NCI-H2107 (cell line): ENCODE data around the gene NR2E1.

ENCODE experiments used
- DNase-seq: peaks from one replicate; lab custom pipeline; 2025; lab: John Stamatoyannopoulos, UW

Gene NR2E1

GRCh38 chr6:108165714-108166663 lies at the start of gene NR2E1:
Gene NR2E1, plus strand, starts transcription at chr6:108166022. Its CDS starts 744 bp downstream, at chr6:108166766.
- no peak for DNase-seq

- DNase-seq: no peak
Measured at GRCh38 chr6:108116546-108117426, 49.0 kb upstream of the NR2E1 start.

- DNase-seq: no peak
Measured at GRCh38 chr6:108117427-108118358, 48.1 kb upstream of the NR2E1 start.

- no peak for DNase-seq
Measured at GRCh38 chr6:108118359-108118724, 47.5 kb upstream of the NR2E1 start.

GRCh38 chr6:108118810-108119768 lies 46.7 kb upstream of the NR2E1 start:
- no peak for DNase-seq

GRCh38 chr6:108119769-108120141 lies 46.1 kb upstream of the NR2E1 start:
- DNase-seq: no peak

- no peak for DNase-seq
Measured at GRCh38 chr6:108120311-108120710, 45.5 kb upstream of the NR2E1 start.

GRCh38 chr6:108121612-108122011 lies 44.2 kb upstream of the NR2E1 start:
- DNase-seq: no peak

GRCh38 chr6:108123481-108123929 lies 42.3 kb upstream of the NR2E1 start:
- DNase-seq: no peak

GRCh38 chr6:108123946-108124345 lies 41.9 kb upstream of the NR2E1 start:
- no peak for DNase-seq

GRCh38 chr6:108127056-108127455 lies 38.8 kb upstream of the NR2E1 start:
- no peak for DNase-seq

GRCh38 chr6:108127826-108128225 lies 38.0 kb upstream of the NR2E1 start:
- no peak for DNase-seq

- DNase-seq: no peak
Measured at GRCh38 chr6:108130262-108130661, 35.6 kb upstream of the NR2E1 start.

- DNase-seq: no peak
Measured at GRCh38 chr6:108132863-108133262, 33.0 kb upstream of the NR2E1 start.

GRCh38 chr6:108133594-108134179 lies 32.1 kb upstream of the NR2E1 start:
- no peak for DNase-seq

- no peak for DNase-seq
Measured at GRCh38 chr6:108134213-108134970, 31.4 kb upstream of the NR2E1 start.

- no peak for DNase-seq
Measured at GRCh38 chr6:108142240-108142639, 23.6 kb upstream of the NR2E1 start.

GRCh38 chr6:108145639-108146038 lies 20.2 kb upstream of the NR2E1 start:
- DNase-seq: no peak

- DNase-seq: no peak
Measured at GRCh38 chr6:108152446-108152845, 13.4 kb upstream of the NR2E1 start.
